HepG2 (cell line): ENCODE data around the gene TP53I3. TPM values are rescaled to one million over a fixed set of nuclear protein-coding genes. Genes with fewer than 3 reads are reported as not detected.

Experiments used
- AGO1 ChIP-seq: fragments of 200-400 bp; formaldehyde crosslinking; IDR thresholded peaks from 2 replicates; pipeline ENCODE4 v1.6.1; 2017; ENCODE audit warnings: mild to moderate bottlenecking, low read depth, low read length, moderate library complexity; ENCODE audit not compliant: poor library complexity, severe bottlenecking
- CBX1 ChIP-seq: IDR thresholded peaks from one replicate; pipeline ENCODE4 v1.6.1; 2016; ENCODE audit warnings: antibody characterized with exemption, low read depth
- CREM ChIP-seq, 2 experiments: sonication (generic) in 1 of 2; formaldehyde crosslinking in 1 of 2; IDR thresholded peaks; 2 replicates each; pipeline versions ENCODE4 v1.4.0 to v1.6.1; 2016 to 2020; ENCODE audit warnings: antibody characterized with exemption in 1 of 2, mild to moderate bottlenecking in 1 of 2, missing genetic modification reagents in 1 of 2
- ELF4 ChIP-seq: sonication (generic); formaldehyde crosslinking; IDR thresholded peaks from 2 replicates; pipeline ENCODE4 v1.5.0; 2020; ENCODE audit warnings: missing genetic modification reagents, mild to moderate bottlenecking, moderate library complexity, borderline replicate concordance
- HHEX ChIP-seq: IDR thresholded peaks from 2 replicates; pipeline ENCODE4 v1.6.1; 2016; ENCODE audit warnings: control low read depth
- ISL2 ChIP-seq: sonication (generic); formaldehyde crosslinking; IDR thresholded peaks from 2 replicates; pipeline ENCODE4 v1.5.0; 2020; ENCODE audit warnings: missing genetic modification reagents
- MBNL3 ChIP-seq: fragments of 250-450 bp; sonication (Bioruptor Pico); conservative IDR thresholded peaks from 2 replicates; pipeline ENCODE4 v1.8.0; 2022; ENCODE audit warnings: mild to moderate bottlenecking, inconsistent platforms
- MIER3 ChIP-seq: IDR thresholded peaks from 2 replicates; pipeline ENCODE4 v1.6.1; 2016; ENCODE audit warnings: missing compliant biosample characterization, borderline replicate concordance
- MXD3 ChIP-seq: IDR thresholded peaks from 2 replicates; pipeline ENCODE4 v1.6.1; 2016; ENCODE audit warnings: mild to moderate bottlenecking, missing biosample characterization, missing genetic modification reagents
- NFATC3 ChIP-seq: sonication (generic); formaldehyde crosslinking; IDR thresholded peaks from 2 replicates; pipeline ENCODE4 v1.5.1; 2020; ENCODE audit warnings: mild to moderate bottlenecking, missing genetic modification reagents
- NFRKB ChIP-seq: fragments of 450-650 bp; IDR thresholded peaks from 2 replicates; pipeline ENCODE4 v1.6.1; 2017
- PAWR ChIP-seq: sonication (generic); formaldehyde crosslinking; IDR thresholded peaks from 2 replicates; pipeline ENCODE4 v1.4.0; 2020; ENCODE audit warnings: missing genetic modification reagents, mild to moderate bottlenecking, borderline replicate concordance
- RARG ChIP-seq: sonication (generic); formaldehyde crosslinking; IDR thresholded peaks from 2 replicates; pipeline ENCODE4 v1.4.0; 2020; ENCODE audit warnings: low read depth, mild to moderate bottlenecking, missing genetic modification reagents
- RFX1 ChIP-seq: fragments of 450-650 bp; IDR thresholded peaks from 2 replicates; pipeline ENCODE4 v1.6.1; 2017
- RFXAP ChIP-seq: sonication (generic); formaldehyde crosslinking; IDR thresholded peaks from 2 replicates; pipeline ENCODE4 v1.4.0; 2020; ENCODE audit warnings: missing genetic modification reagents, borderline replicate concordance
- RXRA ChIP-seq: sonication (generic); formaldehyde crosslinking; IDR thresholded peaks from 2 replicates; pipeline ENCODE4 v1.5.1; 2020; ENCODE audit warnings: missing genetic modification reagents
- STAT5B ChIP-seq: sonication (generic); formaldehyde crosslinking; IDR thresholded peaks from 2 replicates; pipeline ENCODE4 v1.4.0; 2020; ENCODE audit warnings: missing genetic modification reagents
- TBP ChIP-seq: sonication (generic); formaldehyde crosslinking; IDR thresholded peaks from 2 replicates; pipeline ENCODE4 v1.5.0; 2020; ENCODE audit warnings: missing genetic modification reagents
- TFAP4 ChIP-seq: sonication (generic); IDR thresholded peaks from 2 replicates; pipeline ENCODE4 v1.6.1; 2016; ENCODE audit warnings: low read depth, borderline replicate concordance
- TFDP2 ChIP-seq: sonication (generic); formaldehyde crosslinking; IDR thresholded peaks from 2 replicates; pipeline ENCODE4 v1.4.0; 2020; ENCODE audit warnings: missing genetic modification reagents
- TRIM22 ChIP-seq: fragments of 450-650 bp; IDR thresholded peaks from 2 replicates; pipeline ENCODE4 v1.6.1; 2017
- U2AF1 ChIP-seq: fragments of 200-400 bp; formaldehyde crosslinking; optimal IDR thresholded peaks from 2 replicates; pipeline ENCODE3; 2017; ENCODE audit warnings: mild to moderate bottlenecking, low read depth, low read length
- ZFP36 ChIP-seq: fragments of 150-350 bp; IDR thresholded peaks from 2 replicates; pipeline ENCODE4 v1.6.1; 2018; ENCODE audit warnings: borderline replicate concordance, low read length, low read depth; ENCODE audit not compliant: partially characterized antibody
- ZNF282 ChIP-seq: fragments of 450-650 bp; IDR thresholded peaks from 2 replicates; pipeline ENCODE4 v1.6.1; 2018; ENCODE audit not compliant: partially characterized antibody
- ZNF335 ChIP-seq: sonication (generic); formaldehyde crosslinking; IDR thresholded peaks from 2 replicates; pipeline ENCODE4 v1.4.0; 2020; ENCODE audit warnings: missing genetic modification reagents
- ZNF530 ChIP-seq: sonication (generic); formaldehyde crosslinking; IDR thresholded peaks from 2 replicates; pipeline ENCODE4 v1.5.0; 2020; ENCODE audit warnings: low read depth, mild to moderate bottlenecking, missing genetic modification reagents
- ZNF720 ChIP-seq: sonication (generic); formaldehyde crosslinking; IDR thresholded peaks from 2 replicates; pipeline ENCODE4 v1.4.0; 2020; ENCODE audit warnings: missing genetic modification reagents
- ZNF83 ChIP-seq: sonication (generic); formaldehyde crosslinking; IDR thresholded peaks from 2 replicates; pipeline ENCODE4 v1.4.0; 2020; ENCODE audit warnings: missing genetic modification reagents, mild to moderate bottlenecking, borderline replicate concordance
- polyA plus RNA-seq, 8 experiments: library from polyadenylated mRNA; depleted of rRNA in 3 of 8; stranded (reverse) in 7 of 8; unstranded in 1 of 8; fragments of >200 nt; fragmentation: Illumina TruSeq in 4 of 8; extraction: Trizol in 4 of 8; gene quantifications; 2 replicates each; pipeline versions ENCODE4 v1.2.1 to v1.2.3, GENCODE V29; 2011 to 2016; ENCODE audit warnings: low read depth in 4 of 8, missing spikeins in 1 of 8, mixed read lengths in 1 of 8; ENCODE audit not compliant: insufficient read depth in 1 of 8
- total RNA-seq, 5 experiments: library from RNA; depleted of rRNA; stranded (reverse); fragments of >200 nt; fragmentation: Illumina TruSeq; extraction: Trizol; gene quantifications; 2 replicates each; pipeline ENCODE4 v1.2.3, GENCODE V29; 2016; ENCODE audit warnings: low read depth in 1 of 5

Gene TP53I3
- total and polyA plus RNA-seq, 2 of the 13 experiments (the other 11 are each of a cell fraction or from before 2014, with no cell fraction given), result 25.0 to 44.1 TPM

GRCh38 chr2:24123195-24123921, 38.7 kb upstream of the TP53I3 start, which contains the start of the genes FAM228B and PFN4 (continued):
- TF ChIP-seq NFATC3 (CRISPR knock-in tag) (0 out of 2 replicates have a peak, but pooled peaks have one; percentile 83), RARG (CRISPR knock-in tag) (no peak), AGO1 (no peak), RFX1 (no peak), ISL2 (CRISPR knock-in tag) (0 out of 2 replicates have a peak, but pooled peaks have one; percentile 17), HHEX (CRISPR knock-in tag) (no peak), RXRA (CRISPR knock-in tag) (peak; percentile 72; the same call in 1 of the 2 replicates), ZFP36 (no peak), TRIM22 (no peak), ZNF335 (CRISPR knock-in tag) (no peak), CBX1 (peak; percentile 61), U2AF1 (no peak), RFXAP (no peak; the same call in 1 of the 2 replicates), MXD3 (peak; percentile 81), ZNF530 (CRISPR knock-in tag) (no peak; the same call in 1 of the 2 replicates), CREM (IDR thresholded peaks at IDR 0.05) (no peak), CREM (CRISPR knock-in tag; IDR thresholded peaks at IDR 0.05) (no peak), NFRKB (no peak), TBP (no peak), ZNF720 (CRISPR knock-in tag) (no peak; the same call in 1 of the 2 replicates), MIER3 (CRISPR knock-in tag) (0 out of 2 replicates have a peak, but pooled peaks have one; percentile 10), STAT5B (CRISPR knock-in tag) (no peak), ZNF282 (no peak), MBNL3 (no peak), TFAP4 (no peak), PAWR (0 out of 2 replicates have a peak, but pooled peaks have one; percentile 23), TFDP2 (CRISPR knock-in tag) (peak; percentile 72), ZNF83 (peak; percentile 96; the same call in 1 of the 2 replicates), ELF4 (CRISPR knock-in tag) (0 out of 2 replicates have a peak, but pooled peaks have one; percentile 40)
